ENCODE results near the gene CELA3A. TPM values are rescaled to one million over a fixed set of nuclear protein-coding genes. Genes with fewer than 3 reads are reported as not detected.
A peak's percentile ranks its signal among the peaks of the same experiment; 100 is the strongest.
"Not testable (repeated sequence)": the region's sequence is repeated elsewhere in the genome, so short reads cannot be mapped to it uniquely, and the experiment has no call there.

The CELA3A gene
- total and polyA plus RNA-seq, 2 of the 8 experiments (the other 6 are each of a cell fraction or from before 2014, with no cell fraction given) = not detected

DNA sequence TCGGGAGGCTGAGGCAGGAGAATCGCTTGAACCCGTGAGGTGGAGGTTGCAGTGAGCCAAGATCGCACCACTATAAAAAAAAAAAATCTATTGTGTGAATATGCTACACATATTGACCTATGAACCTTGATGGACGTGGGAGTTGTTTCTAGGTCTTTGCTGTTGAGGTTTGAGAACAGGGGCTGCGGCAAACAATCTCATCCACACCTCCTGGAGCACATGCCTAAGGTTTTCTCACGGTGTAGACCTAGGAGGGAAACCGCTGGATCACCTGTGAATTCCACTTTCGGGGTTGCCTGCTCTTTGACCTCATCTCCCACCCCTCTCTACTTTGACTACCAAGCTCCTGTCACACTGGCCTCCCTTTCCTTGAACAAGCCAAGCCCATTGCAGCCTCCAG is 26.2 kb upstream of the CELA3A start:
- H2BK120ac ChIP-seq (replicated peaks; ENCODE audit: low read depth, low read length); H3K27ac ChIP-seq (ENCODE audit: low read depth, low read length); H3K56ac ChIP-seq (replicated peaks; ENCODE audit: insufficient read length, low read depth, low read length); H2AFZ ChIP-seq (ENCODE audit: low read length); H3K79me1 ChIP-seq (ENCODE audit: low read depth, low read length); H3K36me3 ChIP-seq (ENCODE audit: control insufficient read depth in 2 of 4, insufficient read depth in 4 of 4, low read length in 3 of 4); H3K4me3 ChIP-seq (ENCODE audit: extremely low read depth in 1 of 4, insufficient read depth in 2 of 4, low read depth in 3 of 4, low read length in 4 of 4); H2BK12ac ChIP-seq (ENCODE audit: low read depth, low read length); H4K91ac ChIP-seq (replicated peaks; ENCODE audit: insufficient read length, low read length); H3K27me3 ChIP-seq (replicated peaks in 1 of 4; ENCODE audit: control insufficient read depth in 3 of 4, extremely low read depth in 1 of 4, insufficient read depth in 3 of 4, low read length in 3 of 4); H2AK5ac ChIP-seq (ENCODE audit: low read depth, low read length); H4K20me1 ChIP-seq (replicated peaks in 1 of 2; ENCODE audit: control insufficient read depth in 1 of 2, insufficient read depth in 2 of 2, low read length in 2 of 2); H4K8ac ChIP-seq (ENCODE audit: extremely low read depth, insufficient read depth, low read length); FAIRE-seq; H3K9ac ChIP-seq (replicated peaks in 1 of 4; ENCODE audit: extremely low read depth in 1 of 4, low read depth in 3 of 4, low read length in 3 of 4); H2BK20ac ChIP-seq (ENCODE audit: low read length); H3K4me1 ChIP-seq (replicated peaks in 1 of 4; ENCODE audit: control insufficient read depth in 3 of 4, insufficient read depth in 4 of 4, low read length in 3 of 4); DNase-seq (ENCODE audit: low read depth in 1 of 2, low spot score in 2 of 2); H3K4me2 ChIP-seq (ENCODE audit: insufficient read depth in 1 of 2, low read depth in 2 of 2, low read length in 2 of 2); H4K5ac ChIP-seq (ENCODE audit: insufficient read length, low read depth, low read length); H3K23ac ChIP-seq (ENCODE audit: insufficient read length); CTCF ChIA-PET (ENCODE audit: partially characterized antibody); H3K14ac ChIP-seq (ENCODE audit: insufficient read length); H3K79me2 ChIP-seq (ENCODE audit: control insufficient read depth in 1 of 2, insufficient read depth in 2 of 2, low read length in 2 of 2); H3K9me3 ChIP-seq (ENCODE audit: insufficient read depth in 2 of 2, low read depth in 1 of 2, low read length in 1 of 2); H3K4ac ChIP-seq (replicated peaks; ENCODE audit: insufficient read length, low read depth, low read length); POLR2A ChIA-PET (ENCODE audit: partially characterized antibody); H2BK5ac ChIP-seq (ENCODE audit: low read depth, low read length); H3K18ac ChIP-seq (ENCODE audit: extremely low read depth, low read length); H3K23me2 ChIP-seq (ENCODE audit: low read depth, low read length): not testable (repeated sequence)
- 86% methylated on average over 6 of the region's 9 CpGs; no CpG with 5 or more reads in 1 of the 2 experiments for WGBS, 2 experiments (ENCODE audit: extremely low coverage in 1 of 2, insufficient coverage in 1 of 2, insufficient read length in 1 of 2, insufficient replicate concordance in 2 of 2, low coverage in 1 of 2, low lambda C conversion rate in 2 of 2, missing lambda C conversion rate in 1 of 2)
- peak overlapping the region; percentile 29; the same call in 1 of the 2 replicates for H2BK15ac ChIP-seq (ENCODE audit: low read length)
- 0 out of 2 replicates have a peak, but pooled peaks have one; percentile 16 for TF ChIP-seq E2F6 (IDR thresholded peaks at IDR 0.05)
